ENCODE results near the gene PEAK1.

- no peak for TF ChIP-seq GATA3 (IDR thresholded peaks at IDR 0.05; ENCODE audit: low read depth, low read length)
- no peak for TF ChIP-seq GATA2 (IDR thresholded peaks at IDR 0.05; ENCODE audit: low read depth, low read length)
Measured at GRCh38 chr15:77349666-77350065, 70.2 kb downstream of the PEAK1 start.

Data from SH-SY5Y (cell line).